HEK293T (cell line): ENCODE measurements around the gene MYCBPAP.

Source experiments
- ARNT ChIP-seq: fragments of 450-650 bp; IDR thresholded peaks from 2 replicates; pipeline ENCODE4 v1.6.1; 2017; ENCODE audit warnings: mild to moderate bottlenecking
- BHLHE40 ChIP-seq: fragments of 450-650 bp; IDR thresholded peaks from 2 replicates; pipeline ENCODE4 v1.6.1; 2016; ENCODE audit warnings: mild to moderate bottlenecking, moderate library complexity, borderline replicate concordance
- CTBP1 ChIP-seq: fragments of 450-650 bp; IDR thresholded peaks from 2 replicates; pipeline ENCODE4 v1.6.1; 2016; ENCODE audit warnings: borderline replicate concordance
- ELF4 ChIP-seq: fragments of 450-650 bp; IDR thresholded peaks from 2 replicates; pipeline ENCODE4 v1.6.1; 2017; ENCODE audit warnings: antibody characterized with exemption
- FOXA1 ChIP-seq: fragments of 450-650 bp; IDR thresholded peaks from 2 replicates; pipeline ENCODE4 v1.6.1; 2016; ENCODE audit warnings: mild to moderate bottlenecking
- FOXM1 ChIP-seq: fragments of 450-650 bp; IDR thresholded peaks from 2 replicates; pipeline ENCODE4 v1.6.1; 2017; ENCODE audit warnings: mild to moderate bottlenecking, borderline replicate concordance
- HDGF ChIP-seq: fragments of 450-650 bp; IDR thresholded peaks from 2 replicates; pipeline ENCODE4 v1.6.1; 2017; ENCODE audit warnings: antibody characterized with exemption, borderline replicate concordance
- L3MBTL2 ChIP-seq: fragments of 450-650 bp; conservative IDR thresholded peaks from 2 replicates; pipeline ENCODE4 v1.6.1; 2016; ENCODE audit warnings: mild to moderate bottlenecking
- LEF1 ChIP-seq: fragments of 450-650 bp; IDR thresholded peaks from 2 replicates; pipeline ENCODE4 v1.6.1; 2017; ENCODE audit warnings: mild to moderate bottlenecking, borderline replicate concordance
- SP1 ChIP-seq: fragments of 450-650 bp; IDR thresholded peaks from 2 replicates; pipeline ENCODE4 v1.6.1; 2017
- SUZ12 ChIP-seq: fragments of 450-650 bp; IDR thresholded peaks from 2 replicates; pipeline ENCODE4 v1.6.1; 2016; ENCODE audit warnings: mild to moderate bottlenecking
- TARDBP ChIP-seq: fragments of 450-650 bp; IDR thresholded peaks from 2 replicates; pipeline ENCODE4 v1.6.1; 2016
- ZNF384 ChIP-seq: fragments of 450-650 bp; IDR thresholded peaks from 2 replicates; pipeline ENCODE4 v1.6.1; 2016
- TF ChIP-seq, protein P1 (sequence below): fragments of 450-650 bp; IDR thresholded peaks from 2 replicates; pipeline ENCODE4 v1.6.1; 2016

GRCh38 chr17:50524838-50525237 lies 16.6 kb downstream of the MYCBPAP start:
- no peak for TF ChIP-seq ELF4
- TF ChIP-seq TARDBP = no peak
- TF ChIP-seq SP1 = no peak
- TF ChIP-seq CTBP1 = no peak
- no peak for TF ChIP-seq FOXM1
- no peak for TF ChIP-seq ZNF384
- no peak for TF ChIP-seq LEF1
- no peak for TF ChIP-seq SUZ12
- no peak for TF ChIP-seq FOXA1
- no peak for TF ChIP-seq BHLHE40
- TF ChIP-seq HDGF = no peak
- TF ChIP-seq, protein P1, sequence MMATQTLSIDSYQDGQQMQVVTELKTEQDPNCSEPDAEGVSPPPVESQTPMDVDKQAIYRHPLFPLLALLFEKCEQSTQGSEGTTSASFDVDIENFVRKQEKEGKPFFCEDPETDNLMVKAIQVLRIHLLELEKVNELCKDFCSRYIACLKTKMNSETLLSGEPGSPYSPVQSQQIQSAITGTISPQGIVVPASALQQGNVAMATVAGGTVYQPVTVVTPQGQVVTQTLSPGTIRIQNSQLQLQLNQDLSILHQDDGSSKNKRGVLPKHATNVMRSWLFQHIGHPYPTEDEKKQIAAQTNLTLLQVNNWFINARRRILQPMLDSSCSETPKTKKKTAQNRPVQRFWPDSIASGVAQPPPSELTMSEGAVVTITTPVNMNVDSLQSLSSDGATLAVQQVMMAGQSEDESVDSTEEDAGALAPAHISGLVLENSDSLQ = no peak
- TF ChIP-seq ARNT = no peak
- TF ChIP-seq L3MBTL2 = no peak
